ENCODE results near the gene ATP6AP1.

GRCh38 chrX:154468217-154468616 is 39.7 kb downstream of the ATP6AP1 start:
- TF ChIP-seq, protein P1, sequence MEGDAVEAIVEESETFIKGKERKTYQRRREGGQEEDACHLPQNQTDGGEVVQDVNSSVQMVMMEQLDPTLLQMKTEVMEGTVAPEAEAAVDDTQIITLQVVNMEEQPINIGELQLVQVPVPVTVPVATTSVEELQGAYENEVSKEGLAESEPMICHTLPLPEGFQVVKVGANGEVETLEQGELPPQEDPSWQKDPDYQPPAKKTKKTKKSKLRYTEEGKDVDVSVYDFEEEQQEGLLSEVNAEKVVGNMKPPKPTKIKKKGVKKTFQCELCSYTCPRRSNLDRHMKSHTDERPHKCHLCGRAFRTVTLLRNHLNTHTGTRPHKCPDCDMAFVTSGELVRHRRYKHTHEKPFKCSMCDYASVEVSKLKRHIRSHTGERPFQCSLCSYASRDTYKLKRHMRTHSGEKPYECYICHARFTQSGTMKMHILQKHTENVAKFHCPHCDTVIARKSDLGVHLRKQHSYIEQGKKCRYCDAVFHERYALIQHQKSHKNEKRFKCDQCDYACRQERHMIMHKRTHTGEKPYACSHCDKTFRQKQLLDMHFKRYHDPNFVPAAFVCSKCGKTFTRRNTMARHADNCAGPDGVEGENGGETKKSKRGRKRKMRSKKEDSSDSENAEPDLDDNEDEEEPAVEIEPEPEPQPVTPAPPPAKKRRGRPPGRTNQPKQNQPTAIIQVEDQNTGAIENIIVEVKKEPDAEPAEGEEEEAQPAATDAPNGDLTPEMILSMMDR (IDR thresholded peaks at IDR 0.05) = no peak
- TF ChIP-seq POLR2AphosphoS5 (IDR thresholded peaks at IDR 0.05; ENCODE audit: low read depth, low read length) = no peak
- no peak for TF ChIP-seq TCF7L2 (IDR thresholded peaks at IDR 0.05; ENCODE audit: low read depth, low read length)
